Activated naive CD8-positive, alpha-beta T cell treated with anti-CD3 and anti-CD28 coated beads, Interleukin-2, amount 10 ng/mL, durations not matched to agents 7 days and 5 days (primary cell): Measurements from ENCODE around the gene ADGRG2. TPM values are rescaled to one million over a fixed set of nuclear protein-coding genes. Genes with fewer than 3 reads are reported as not detected.

Source experiments
- ATAC-seq: fragments of 150-1000 bp; cut with Tn5 transposase; one replicate; pipeline ENCODE4 v1.10.0; 2021; ENCODE audit warnings: low read depth, moderate library complexity
- POLR2A ChIA-PET: fragments of 350-600 bp; sonication (Branson Sonifier 250); formaldehyde crosslinking; loops from one replicate; lab custom pipeline; 2021; ENCODE audit warnings: antibody characterized with exemption; lab: Charles Lee
- DNase-seq: peaks from one replicate; pipeline ENCODE4 v3.0.0; 2021
- H3K27ac Mint-ChIP-seq: one replicate; pipeline ENCODE4 v1.8.0; 2022; ENCODE audit warnings: mild to moderate bottlenecking, mixed read lengths
- H3K27me3 Mint-ChIP-seq: one replicate; pipeline ENCODE4 v1.8.0; 2022; ENCODE audit warnings: mild to moderate bottlenecking, moderate library complexity, mixed read lengths
- H3K36me3 Mint-ChIP-seq: one replicate; pipeline ENCODE4 v1.8.0; 2021; ENCODE audit warnings: mild to moderate bottlenecking, mixed read lengths
- H3K4me1 Mint-ChIP-seq: one replicate; pipeline ENCODE4 v1.8.0; 2021; ENCODE audit warnings: mixed read lengths
- H3K4me3 Mint-ChIP-seq: one replicate; pipeline ENCODE4 v1.8.0; 2022; ENCODE audit warnings: mild to moderate bottlenecking, moderate library complexity, mixed read lengths
- H3K9me3 Mint-ChIP-seq: one replicate; pipeline ENCODE4 v1.8.0; 2021; ENCODE audit warnings: mixed read lengths
- total RNA-seq, 2 experiments: library from RNA; stranded (reverse); gene quantifications; one replicate each; pipeline ENCODE4 v1.2.3, GENCODE V29; 2021

Gene ADGRG2, protein sequence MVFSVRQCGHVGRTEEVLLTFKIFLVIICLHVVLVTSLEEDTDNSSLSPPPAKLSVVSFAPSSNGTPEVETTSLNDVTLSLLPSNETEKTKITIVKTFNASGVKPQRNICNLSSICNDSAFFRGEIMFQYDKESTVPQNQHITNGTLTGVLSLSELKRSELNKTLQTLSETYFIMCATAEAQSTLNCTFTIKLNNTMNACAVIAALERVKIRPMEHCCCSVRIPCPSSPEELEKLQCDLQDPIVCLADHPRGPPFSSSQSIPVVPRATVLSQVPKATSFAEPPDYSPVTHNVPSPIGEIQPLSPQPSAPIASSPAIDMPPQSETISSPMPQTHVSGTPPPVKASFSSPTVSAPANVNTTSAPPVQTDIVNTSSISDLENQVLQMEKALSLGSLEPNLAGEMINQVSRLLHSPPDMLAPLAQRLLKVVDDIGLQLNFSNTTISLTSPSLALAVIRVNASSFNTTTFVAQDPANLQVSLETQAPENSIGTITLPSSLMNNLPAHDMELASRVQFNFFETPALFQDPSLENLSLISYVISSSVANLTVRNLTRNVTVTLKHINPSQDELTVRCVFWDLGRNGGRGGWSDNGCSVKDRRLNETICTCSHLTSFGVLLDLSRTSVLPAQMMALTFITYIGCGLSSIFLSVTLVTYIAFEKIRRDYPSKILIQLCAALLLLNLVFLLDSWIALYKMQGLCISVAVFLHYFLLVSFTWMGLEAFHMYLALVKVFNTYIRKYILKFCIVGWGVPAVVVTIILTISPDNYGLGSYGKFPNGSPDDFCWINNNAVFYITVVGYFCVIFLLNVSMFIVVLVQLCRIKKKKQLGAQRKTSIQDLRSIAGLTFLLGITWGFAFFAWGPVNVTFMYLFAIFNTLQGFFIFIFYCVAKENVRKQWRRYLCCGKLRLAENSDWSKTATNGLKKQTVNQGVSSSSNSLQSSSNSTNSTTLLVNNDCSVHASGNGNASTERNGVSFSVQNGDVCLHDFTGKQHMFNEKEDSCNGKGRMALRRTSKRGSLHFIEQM
- not detected for total RNA-seq

- ATAC-seq, result no peak
- peaks cover 49% of the 10 kb centered on the region for H3K27me3 Mint-ChIP-seq
- no peak within 1 kb of the TSS for H3K4me3 Mint-ChIP-seq
- no peak within 1 kb of the TSS for H3K27ac Mint-ChIP-seq
- no peaks in the 10 kb centered on the region for H3K36me3 Mint-ChIP-seq
- no peaks in the 10 kb centered on the region for H3K9me3 Mint-ChIP-seq
- DNase-seq, result peak; percentile 21
- POLR2A ChIA-PET, result no interaction called here
- no peaks in the 10 kb centered on the region for H3K4me1 Mint-ChIP-seq
Observed at GRCh38 chrX:19121898-19122640, at the start of gene ADGRG2. Gene ADGRG2 (minus strand): TSS chrX:19122468. CDS start chrX:19068834, 53,634 bp downstream.

GRCh38 chrX:19168609-19169008, 46.3 kb upstream of the ADGRG2 start:
- no peaks in the 10 kb centered on the region for H3K36me3 Mint-ChIP-seq
- DNase-seq (no peak), ATAC-seq (no peak)
- no peaks in the 10 kb centered on the region for H3K27me3 Mint-ChIP-seq
- no peaks in the 10 kb centered on the region for H3K4me1 Mint-ChIP-seq
- POLR2A ChIA-PET, result no interaction called here
- no peaks in the 10 kb centered on the region for H3K9me3 Mint-ChIP-seq
- no peak overlapping the region for H3K27ac Mint-ChIP-seq
- H3K4me3 Mint-ChIP-seq, result no peak overlapping the region

DNA sequence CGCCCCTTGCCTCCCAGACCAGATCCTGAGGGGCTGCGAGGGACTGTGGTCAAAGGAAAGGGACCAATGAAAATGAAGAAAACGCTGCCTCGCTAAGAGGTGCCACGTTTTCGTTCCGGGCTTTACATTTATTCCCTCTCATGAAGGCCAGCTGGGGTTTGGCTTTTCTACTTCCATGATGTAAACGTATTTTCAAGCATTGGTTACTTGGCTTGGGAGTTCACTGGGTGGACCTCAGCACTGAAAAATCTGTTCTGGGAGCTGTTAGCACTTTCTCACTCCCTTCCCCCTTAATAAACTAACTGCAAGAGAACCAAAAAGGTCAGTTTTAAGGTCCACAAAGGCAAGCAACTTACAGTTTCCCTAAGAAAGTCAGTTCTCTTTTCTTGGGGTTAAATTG, 40.6 kb upstream of the ADGRG2 start:
- Mint-ChIP-seq H3K27me3 (no peaks in the 10 kb centered on the region), H3K9me3 (no peaks in the 10 kb centered on the region), H3K36me3 (no peaks in the 10 kb centered on the region), H3K4me3 (no peak overlapping the region), H3K27ac (no peak overlapping the region), H3K4me1 (no peaks in the 10 kb centered on the region)
- ATAC-seq (no peak), DNase-seq (no peak)
- POLR2A ChIA-PET, result no interaction called here

DNA sequence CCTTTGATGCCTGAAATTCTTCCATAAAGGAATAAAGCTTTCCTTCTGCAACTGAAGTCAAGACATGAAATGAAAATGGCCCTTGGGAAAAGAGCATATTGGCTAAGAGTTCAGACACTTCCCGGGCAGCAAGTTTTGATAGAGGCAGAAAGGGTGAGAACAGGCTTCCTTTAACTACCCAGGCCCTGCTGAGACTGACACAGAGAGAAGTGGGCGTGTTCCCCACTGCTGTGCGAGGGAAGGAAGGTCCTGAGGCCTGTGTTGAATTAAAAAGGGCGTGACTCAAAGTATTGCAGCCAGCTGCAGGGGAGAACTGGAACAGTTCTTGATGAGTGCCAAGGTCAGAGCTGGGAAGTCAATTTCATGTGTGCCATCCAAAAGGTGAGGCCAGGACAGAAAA, 33.9 kb upstream of the ADGRG2 start:
- Mint-ChIP-seq H3K27me3 (no peaks in the 10 kb centered on the region), H3K36me3 (no peaks in the 10 kb centered on the region), H3K9me3 (no peaks in the 10 kb centered on the region), H3K4me1 (no peaks in the 10 kb centered on the region), H3K4me3 (no peak overlapping the region), H3K27ac (no peak overlapping the region)
- ATAC-seq (no peak), DNase-seq (no peak)
- POLR2A ChIA-PET, result no interaction called here

- Mint-ChIP-seq H3K9me3 (no peaks in the 10 kb centered on the region), H3K36me3 (no peaks in the 10 kb centered on the region), H3K4me1 (no peaks in the 10 kb centered on the region), H3K4me3 (no peak overlapping the region), H3K27ac (no peak overlapping the region), H3K27me3 (no peaks in the 10 kb centered on the region)
- POLR2A ChIA-PET, result no interaction called here
- DNase-seq (no peak), ATAC-seq (no peak)
Observed at GRCh38 chrX:19152762-19153161, 30.5 kb upstream of the ADGRG2 start.

DNA sequence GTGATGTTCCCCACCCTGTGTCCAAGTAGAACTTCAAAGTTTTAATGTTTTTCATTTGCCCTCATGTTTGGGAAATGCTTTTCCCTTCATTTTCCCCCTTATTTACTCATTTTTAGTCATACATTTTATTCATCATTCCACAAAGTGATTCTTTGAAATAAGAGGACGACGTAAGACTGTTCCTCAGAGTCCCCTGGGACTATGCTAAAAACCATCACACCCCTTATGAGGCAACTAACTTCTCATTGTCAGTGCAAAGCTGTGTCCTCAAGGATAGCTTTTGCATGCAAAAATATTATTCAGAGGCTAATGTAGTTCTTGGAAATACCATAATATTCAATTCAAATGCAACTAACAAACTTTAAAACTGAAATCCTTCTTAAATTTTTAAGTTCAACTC, 14.8 kb upstream of the ADGRG2 start:
- H3K4me3 Mint-ChIP-seq, result no peak overlapping the region
- no peaks in the 10 kb centered on the region for H3K27me3 Mint-ChIP-seq
- no peak for ATAC-seq

GRCh38 chrX:19133784-19134183, 11.5 kb upstream of the ADGRG2 start:
- Mint-ChIP-seq H3K4me1 (no peaks in the 10 kb centered on the region), H3K36me3 (no peaks in the 10 kb centered on the region), H3K4me3 (no peak overlapping the region), H3K27me3 (no peaks in the 10 kb centered on the region), H3K9me3 (no peaks in the 10 kb centered on the region), H3K27ac (no peak overlapping the region)
- ATAC-seq (no peak), DNase-seq (no peak)
- POLR2A ChIA-PET, result no interaction called here

More for the DNA sequence above, 14.8 kb upstream of the ADGRG2 start:
- no peaks in the 10 kb centered on the region for H3K4me1 Mint-ChIP-seq
- no peak overlapping the region for H3K27ac Mint-ChIP-seq
- no peak for DNase-seq
- POLR2A ChIA-PET, result no interaction called here
- no peaks in the 10 kb centered on the region for H3K36me3 Mint-ChIP-seq
- no peaks in the 10 kb centered on the region for H3K9me3 Mint-ChIP-seq

- Mint-ChIP-seq H3K27ac (no peak overlapping the region), H3K4me1 (no peaks in the 10 kb centered on the region), H3K27me3 (no peaks in the 10 kb centered on the region), H3K36me3 (no peaks in the 10 kb centered on the region), H3K4me3 (no peak overlapping the region), H3K9me3 (no peaks in the 10 kb centered on the region)
- POLR2A ChIA-PET, result no interaction called here
- ATAC-seq, result no peak
- DNase-seq, result no peak
Observed at GRCh38 chrX:19133231-19133630, 11.0 kb upstream of the ADGRG2 start.

- no peaks in the 10 kb centered on the region for H3K9me3 Mint-ChIP-seq
- ATAC-seq (no peak), DNase-seq (no peak)
- no peaks in the 10 kb centered on the region for H3K4me1 Mint-ChIP-seq
- no peak overlapping the region for H3K4me3 Mint-ChIP-seq
- POLR2A ChIA-PET, result no interaction called here
- H3K27me3 Mint-ChIP-seq, result peaks cover 5% of the 10 kb centered on the region
- H3K27ac Mint-ChIP-seq, result no peak overlapping the region
- H3K36me3 Mint-ChIP-seq, result no peaks in the 10 kb centered on the region
Observed at GRCh38 chrX:19130628-19131027, 8.4 kb upstream of the ADGRG2 start.

GRCh38 chrX:19129694-19130093, 7.4 kb upstream of the ADGRG2 start:
- no peaks in the 10 kb centered on the region for H3K9me3 Mint-ChIP-seq
- H3K4me1 Mint-ChIP-seq, result no peaks in the 10 kb centered on the region
- no peak overlapping the region for H3K27ac Mint-ChIP-seq
- POLR2A ChIA-PET, result no interaction called here
- H3K4me3 Mint-ChIP-seq, result no peak overlapping the region
- DNase-seq (no peak), ATAC-seq (no peak)
- peaks cover 9% of the 10 kb centered on the region for H3K27me3 Mint-ChIP-seq
- H3K36me3 Mint-ChIP-seq, result no peaks in the 10 kb centered on the region

DNA sequence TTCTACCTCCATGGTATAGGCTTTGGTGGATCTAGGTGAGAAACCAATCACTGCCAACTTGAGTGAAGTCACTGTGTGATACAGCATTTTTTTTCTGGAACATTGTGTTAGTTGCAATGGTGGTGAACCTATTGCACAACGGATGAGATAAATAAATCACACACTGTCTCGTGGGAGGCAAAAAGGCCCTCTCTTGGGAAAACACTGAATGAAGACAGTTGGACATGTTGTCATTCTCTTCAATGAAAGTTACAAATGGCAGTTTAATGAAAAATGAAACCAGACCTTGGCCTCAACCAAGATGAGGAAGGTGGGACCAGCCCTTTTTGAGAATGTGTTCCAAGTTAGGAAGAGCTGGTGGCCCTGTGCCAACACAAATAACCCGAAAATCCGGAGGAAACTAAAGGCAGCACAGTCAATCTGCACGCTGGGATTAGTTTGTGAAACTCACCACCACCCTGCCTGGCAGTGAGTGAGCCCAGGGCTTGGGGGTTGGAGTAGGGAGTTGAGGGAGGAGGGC, 5.4 kb upstream of the ADGRG2 start:
- no peaks in the 10 kb centered on the region for H3K36me3 Mint-ChIP-seq
- H3K9me3 Mint-ChIP-seq, result no peaks in the 10 kb centered on the region
- no peak overlapping the region for H3K4me3 Mint-ChIP-seq
- no peak overlapping the region for H3K27ac Mint-ChIP-seq
- ATAC-seq (no peak), DNase-seq (no peak)
- POLR2A ChIA-PET, result no interaction called here
- H3K27me3 Mint-ChIP-seq, result peaks cover 26% of the 10 kb centered on the region
- no peaks in the 10 kb centered on the region for H3K4me1 Mint-ChIP-seq

- Mint-ChIP-seq H3K4me3 (no peak overlapping the region), H3K36me3 (no peaks in the 10 kb centered on the region), H3K27ac (no peak overlapping the region), H3K9me3 (no peaks in the 10 kb centered on the region), H3K4me1 (no peaks in the 10 kb centered on the region), H3K27me3 (peaks cover 49% of the 10 kb centered on the region)
- POLR2A ChIA-PET, result no interaction called here
- ATAC-seq, result no peak
- no peak for DNase-seq
Observed at GRCh38 chrX:19122641-19123009, 357 bp upstream of the ADGRG2 start.

GRCh38 chrX:19121466-19121865, 802 bp downstream of the ADGRG2 start:
- Mint-ChIP-seq H3K9me3 (no peaks in the 10 kb centered on the region), H3K36me3 (no peaks in the 10 kb centered on the region), H3K4me3 (no peak overlapping the region), H3K27me3 (peaks cover 49% of the 10 kb centered on the region), H3K4me1 (no peaks in the 10 kb centered on the region), H3K27ac (no peak overlapping the region)
- no peak for ATAC-seq
- no peak for DNase-seq
- POLR2A ChIA-PET, result no interaction called here
